Calu3 (cell line): ENCODE measurements around the gene GABPB1. TPM values are rescaled to one million over a fixed set of nuclear protein-coding genes. Genes with fewer than 3 reads are reported as not detected.

Experiments used
- BruUV-seq: library from RNA; stranded (reverse); fragments of 400-500 nt; replicated peaks from 2 replicates; lab custom pipeline; 2021; lab: Mats Ljungman, UMichigan
- CTCF ChIA-PET: fragments of 300-600 bp; sonication (Branson Sonifier 250); formaldehyde crosslinking; loops from one replicate; lab custom pipeline; 2022; ENCODE audit warnings: antibody characterized with exemption; lab: Charles Lee
- DNase-seq: peaks from one replicate; pipeline ENCODE4 v3.0.0; 2022
- H3K27ac Mint-ChIP-seq: one replicate; pipeline ENCODE4 v1.8.0; 2022; ENCODE audit warnings: mixed read lengths; ENCODE audit not compliant: unreplicated experiment
- H3K27me3 Mint-ChIP-seq: one replicate; pipeline ENCODE4 v1.8.0; 2022; ENCODE audit warnings: mixed read lengths; ENCODE audit not compliant: unreplicated experiment
- H3K36me3 Mint-ChIP-seq: one replicate; pipeline ENCODE4 v1.8.0; 2022; ENCODE audit warnings: mild to moderate bottlenecking, moderate library complexity, mixed read lengths; ENCODE audit not compliant: insufficient read depth, unreplicated experiment
- H3K4me1 Mint-ChIP-seq: one replicate; pipeline ENCODE4 v1.8.0; 2022; ENCODE audit warnings: mild to moderate bottlenecking, low read depth, mixed read lengths; ENCODE audit not compliant: unreplicated experiment
- H3K4me3 Mint-ChIP-seq: one replicate; pipeline ENCODE4 v1.8.0; 2022; ENCODE audit warnings: mild to moderate bottlenecking, low read depth, moderate library complexity, mixed read lengths; ENCODE audit not compliant: unreplicated experiment
- H3K9me3 Mint-ChIP-seq: one replicate; pipeline ENCODE4 v1.8.0; 2022; ENCODE audit warnings: low read depth, mixed read lengths; ENCODE audit not compliant: unreplicated experiment
- CTCF ChIP-seq: fragments of 200-600 bp; IDR thresholded peaks from one replicate; pipeline ENCODE4 v1.8.0; 2022; ENCODE audit warnings: antibody characterized with exemption; ENCODE audit not compliant: unreplicated experiment
- intact Hi-C: fragments of 100-400 bp; cut with micrococcal nuclease; formaldehyde crosslinking; loops from one replicate; pipeline ENCODE4 v1.10.0; 2022; ENCODE audit not compliant: unreplicated experiment
- total RNA-seq: library from RNA; stranded (reverse); gene quantifications from 2 replicates; pipeline ENCODE4 v1.2.3, GENCODE V29; 2022

GABPB1 gene
- total RNA-seq, 1 experiment from 2014 or later: 33.0 TPM

GRCh38 chr15:50233192-50233736 lies 121.7 kb downstream of the GABPB1 start:
- CTCF ChIA-PET: no interaction called here
- no peak for DNase-seq
- no TSS peak for BruUV-seq
- Mint-ChIP-seq H3K27me3 (no peaks in the 10 kb centered on the region), H3K36me3 (no peaks in the 10 kb centered on the region), H3K4me3 (no peak overlapping the region), H3K27ac (no peak overlapping the region), H3K9me3 (no peaks in the 10 kb centered on the region), H3K4me1 (no peaks in the 10 kb centered on the region)
- intact Hi-C loops: no loop called here
- no peak for TF ChIP-seq CTCF

- H3K4me3 Mint-ChIP-seq: no peak overlapping the region
- TF ChIP-seq CTCF: no peak
- H3K27me3 Mint-ChIP-seq: no peaks in the 10 kb centered on the region
- no TSS peak for BruUV-seq
- intact Hi-C loops: no loop called here
- no peaks in the 10 kb centered on the region for H3K36me3 Mint-ChIP-seq
- CTCF ChIA-PET: no interaction called here
- no peak for DNase-seq
- H3K9me3 Mint-ChIP-seq: no peaks in the 10 kb centered on the region
- H3K4me1 Mint-ChIP-seq: no peaks in the 10 kb centered on the region
- no peak overlapping the region for H3K27ac Mint-ChIP-seq
Measured at GRCh38 chr15:50232791-50233190, 122.2 kb downstream of the GABPB1 start.

- CTCF ChIA-PET: no interaction called here
- H3K27me3 Mint-ChIP-seq: no peaks in the 10 kb centered on the region
- H3K4me3 Mint-ChIP-seq: no peak overlapping the region
- no peaks in the 10 kb centered on the region for H3K36me3 Mint-ChIP-seq
- no peak for DNase-seq
- no peaks in the 10 kb centered on the region for H3K4me1 Mint-ChIP-seq
- no peak for TF ChIP-seq CTCF
- intact Hi-C loops: no loop called here
- BruUV-seq: no TSS peak
- no peak overlapping the region for H3K27ac Mint-ChIP-seq
- H3K9me3 Mint-ChIP-seq: no peaks in the 10 kb centered on the region
Measured at GRCh38 chr15:50231761-50232160, 123.2 kb downstream of the GABPB1 start.

- Mint-ChIP-seq H3K4me1 (no peaks in the 10 kb centered on the region), H3K36me3 (no peaks in the 10 kb centered on the region), H3K27me3 (no peaks in the 10 kb centered on the region), H3K9me3 (no peaks in the 10 kb centered on the region), H3K4me3 (no peak overlapping the region), H3K27ac (no peak overlapping the region)
- no TSS peak for BruUV-seq
- intact Hi-C loops: no loop called here
- DNase-seq: no peak
- CTCF ChIA-PET: no interaction called here
- no peak for TF ChIP-seq CTCF
Measured at GRCh38 chr15:50229336-50229735, 125.7 kb downstream of the GABPB1 start.
